ENCODE data around the gene MOB3C.

GRCh38 chr1:46653405-46653958 is 36.9 kb upstream of the MOB3C start:
- no peak for TF ChIP-seq POLR2AphosphoS5 (IDR thresholded peaks at IDR 0.05; ENCODE audit: insufficient read depth in 1 of 2, low read depth in 1 of 2)
- TF ChIP-seq, protein P1, sequence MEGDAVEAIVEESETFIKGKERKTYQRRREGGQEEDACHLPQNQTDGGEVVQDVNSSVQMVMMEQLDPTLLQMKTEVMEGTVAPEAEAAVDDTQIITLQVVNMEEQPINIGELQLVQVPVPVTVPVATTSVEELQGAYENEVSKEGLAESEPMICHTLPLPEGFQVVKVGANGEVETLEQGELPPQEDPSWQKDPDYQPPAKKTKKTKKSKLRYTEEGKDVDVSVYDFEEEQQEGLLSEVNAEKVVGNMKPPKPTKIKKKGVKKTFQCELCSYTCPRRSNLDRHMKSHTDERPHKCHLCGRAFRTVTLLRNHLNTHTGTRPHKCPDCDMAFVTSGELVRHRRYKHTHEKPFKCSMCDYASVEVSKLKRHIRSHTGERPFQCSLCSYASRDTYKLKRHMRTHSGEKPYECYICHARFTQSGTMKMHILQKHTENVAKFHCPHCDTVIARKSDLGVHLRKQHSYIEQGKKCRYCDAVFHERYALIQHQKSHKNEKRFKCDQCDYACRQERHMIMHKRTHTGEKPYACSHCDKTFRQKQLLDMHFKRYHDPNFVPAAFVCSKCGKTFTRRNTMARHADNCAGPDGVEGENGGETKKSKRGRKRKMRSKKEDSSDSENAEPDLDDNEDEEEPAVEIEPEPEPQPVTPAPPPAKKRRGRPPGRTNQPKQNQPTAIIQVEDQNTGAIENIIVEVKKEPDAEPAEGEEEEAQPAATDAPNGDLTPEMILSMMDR (IDR thresholded peaks at IDR 0.05): no peak

Measured in vagina (tissue), 2 donors.